OCI-LY1 (cell line): Measurements from ENCODE around the gene FAM219B.

Experiments
- EZH2 ChIP-seq: fragments of 200-600 bp; sonication (generic), shearing (Covaris generic); IDR thresholded peaks from 2 replicates; pipeline ENCODE4 v1.8.0; 2017; ENCODE audit warnings: borderline replicate concordance, mixed run types, mild to moderate bottlenecking, antibody characterized with exemption, low read length, moderate library complexity, mixed read lengths
- TF ChIP-seq, protein P1 (sequence below): fragments of 200-600 bp; sonication (generic), shearing (Covaris generic); IDR thresholded peaks from 2 replicates; pipeline ENCODE4 v1.5.1; 2017; ENCODE audit warnings: mild to moderate bottlenecking, antibody characterized with exemption, low read length, moderate library complexity, mixed read lengths

DNA sequence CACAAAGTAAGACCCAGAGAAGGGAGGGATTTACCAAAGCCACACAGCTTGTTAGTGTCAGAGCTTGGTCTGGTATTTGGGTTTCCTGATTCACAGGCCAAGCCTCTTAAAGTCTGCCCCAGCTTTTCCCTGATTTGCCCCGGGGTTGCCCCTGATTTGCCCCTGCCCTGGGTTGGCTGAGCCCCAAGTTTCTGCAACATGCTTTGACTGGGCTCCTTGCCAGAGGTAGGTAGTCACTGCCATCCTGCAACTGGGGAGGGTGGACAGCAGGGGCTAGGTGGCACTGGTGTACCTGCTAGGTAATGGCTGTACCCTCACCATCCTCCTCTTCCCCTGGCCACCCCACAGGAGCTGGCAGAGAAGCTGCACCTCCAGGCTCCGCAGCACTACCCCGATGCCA, 14.3 kb downstream of the FAM219B start:
- TF ChIP-seq, protein P1, sequence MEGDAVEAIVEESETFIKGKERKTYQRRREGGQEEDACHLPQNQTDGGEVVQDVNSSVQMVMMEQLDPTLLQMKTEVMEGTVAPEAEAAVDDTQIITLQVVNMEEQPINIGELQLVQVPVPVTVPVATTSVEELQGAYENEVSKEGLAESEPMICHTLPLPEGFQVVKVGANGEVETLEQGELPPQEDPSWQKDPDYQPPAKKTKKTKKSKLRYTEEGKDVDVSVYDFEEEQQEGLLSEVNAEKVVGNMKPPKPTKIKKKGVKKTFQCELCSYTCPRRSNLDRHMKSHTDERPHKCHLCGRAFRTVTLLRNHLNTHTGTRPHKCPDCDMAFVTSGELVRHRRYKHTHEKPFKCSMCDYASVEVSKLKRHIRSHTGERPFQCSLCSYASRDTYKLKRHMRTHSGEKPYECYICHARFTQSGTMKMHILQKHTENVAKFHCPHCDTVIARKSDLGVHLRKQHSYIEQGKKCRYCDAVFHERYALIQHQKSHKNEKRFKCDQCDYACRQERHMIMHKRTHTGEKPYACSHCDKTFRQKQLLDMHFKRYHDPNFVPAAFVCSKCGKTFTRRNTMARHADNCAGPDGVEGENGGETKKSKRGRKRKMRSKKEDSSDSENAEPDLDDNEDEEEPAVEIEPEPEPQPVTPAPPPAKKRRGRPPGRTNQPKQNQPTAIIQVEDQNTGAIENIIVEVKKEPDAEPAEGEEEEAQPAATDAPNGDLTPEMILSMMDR, result no peak
- no peak for TF ChIP-seq EZH2
